Astrocyte of the spinal cord (primary cell): Measurements from ENCODE around the gene PDYN.

ENCODE experiments used
- DNase-seq: peaks from one replicate; pipeline ENCODE4 v3.0.0; 2011; ENCODE audit warnings: low read depth, low spot score
- H3K4me3 ChIP-seq: 2 replicates; pipeline ENCODE4 v1.5.1; 2011; ENCODE audit warnings: low read depth, mild to moderate bottlenecking, low read length, moderate library complexity
- in situ Hi-C: cut with HindIII; loops from 2 replicates; pipeline ENCODE4 v1.10.0; 2017; ENCODE audit warnings: low sequenced_read_pairs
- TF ChIP-seq, protein P1 (sequence below): IDR thresholded peaks from 2 replicates; pipeline ENCODE4 v1.5.1; 2012; ENCODE audit warnings: low read depth, mild to moderate bottlenecking, low read length, inconsistent platforms

The PDYN gene

DNA sequence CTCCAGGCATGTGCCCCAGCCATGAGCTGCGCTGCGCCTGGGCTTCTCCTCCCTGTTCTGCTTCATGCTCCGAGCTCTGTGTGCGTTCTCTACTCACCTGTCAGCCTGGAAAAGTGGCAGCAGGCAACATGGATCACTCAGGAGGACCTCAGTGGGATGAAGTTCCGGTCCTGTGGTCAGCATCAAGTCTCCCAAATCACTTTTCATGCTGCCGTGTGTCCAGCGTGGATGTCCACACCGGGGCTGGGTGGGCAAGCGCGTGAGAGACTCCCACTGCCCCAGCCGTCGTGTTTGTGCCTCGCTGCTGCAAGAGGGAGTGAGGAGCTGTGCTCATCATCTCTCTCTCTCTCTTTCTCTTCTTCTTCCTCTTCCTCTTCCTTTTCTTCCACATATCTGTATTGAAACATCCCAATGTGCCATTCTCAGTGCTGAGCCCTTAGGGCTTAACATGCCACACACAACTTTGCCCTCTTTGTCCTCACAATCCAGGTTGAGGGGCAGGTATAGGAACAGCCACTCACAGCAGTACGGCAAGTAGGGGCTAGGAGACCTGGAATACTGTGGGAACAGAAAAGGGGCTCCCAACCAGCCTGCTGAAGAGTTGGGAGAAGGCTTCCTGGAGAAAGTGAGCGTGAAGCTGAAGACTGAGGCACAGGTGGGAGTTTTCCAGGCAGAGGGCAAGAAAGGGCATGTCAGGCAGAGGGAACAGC, 3.8 kb upstream of the PDYN start:
- TF ChIP-seq, protein P1, sequence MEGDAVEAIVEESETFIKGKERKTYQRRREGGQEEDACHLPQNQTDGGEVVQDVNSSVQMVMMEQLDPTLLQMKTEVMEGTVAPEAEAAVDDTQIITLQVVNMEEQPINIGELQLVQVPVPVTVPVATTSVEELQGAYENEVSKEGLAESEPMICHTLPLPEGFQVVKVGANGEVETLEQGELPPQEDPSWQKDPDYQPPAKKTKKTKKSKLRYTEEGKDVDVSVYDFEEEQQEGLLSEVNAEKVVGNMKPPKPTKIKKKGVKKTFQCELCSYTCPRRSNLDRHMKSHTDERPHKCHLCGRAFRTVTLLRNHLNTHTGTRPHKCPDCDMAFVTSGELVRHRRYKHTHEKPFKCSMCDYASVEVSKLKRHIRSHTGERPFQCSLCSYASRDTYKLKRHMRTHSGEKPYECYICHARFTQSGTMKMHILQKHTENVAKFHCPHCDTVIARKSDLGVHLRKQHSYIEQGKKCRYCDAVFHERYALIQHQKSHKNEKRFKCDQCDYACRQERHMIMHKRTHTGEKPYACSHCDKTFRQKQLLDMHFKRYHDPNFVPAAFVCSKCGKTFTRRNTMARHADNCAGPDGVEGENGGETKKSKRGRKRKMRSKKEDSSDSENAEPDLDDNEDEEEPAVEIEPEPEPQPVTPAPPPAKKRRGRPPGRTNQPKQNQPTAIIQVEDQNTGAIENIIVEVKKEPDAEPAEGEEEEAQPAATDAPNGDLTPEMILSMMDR = no peak

DNA sequence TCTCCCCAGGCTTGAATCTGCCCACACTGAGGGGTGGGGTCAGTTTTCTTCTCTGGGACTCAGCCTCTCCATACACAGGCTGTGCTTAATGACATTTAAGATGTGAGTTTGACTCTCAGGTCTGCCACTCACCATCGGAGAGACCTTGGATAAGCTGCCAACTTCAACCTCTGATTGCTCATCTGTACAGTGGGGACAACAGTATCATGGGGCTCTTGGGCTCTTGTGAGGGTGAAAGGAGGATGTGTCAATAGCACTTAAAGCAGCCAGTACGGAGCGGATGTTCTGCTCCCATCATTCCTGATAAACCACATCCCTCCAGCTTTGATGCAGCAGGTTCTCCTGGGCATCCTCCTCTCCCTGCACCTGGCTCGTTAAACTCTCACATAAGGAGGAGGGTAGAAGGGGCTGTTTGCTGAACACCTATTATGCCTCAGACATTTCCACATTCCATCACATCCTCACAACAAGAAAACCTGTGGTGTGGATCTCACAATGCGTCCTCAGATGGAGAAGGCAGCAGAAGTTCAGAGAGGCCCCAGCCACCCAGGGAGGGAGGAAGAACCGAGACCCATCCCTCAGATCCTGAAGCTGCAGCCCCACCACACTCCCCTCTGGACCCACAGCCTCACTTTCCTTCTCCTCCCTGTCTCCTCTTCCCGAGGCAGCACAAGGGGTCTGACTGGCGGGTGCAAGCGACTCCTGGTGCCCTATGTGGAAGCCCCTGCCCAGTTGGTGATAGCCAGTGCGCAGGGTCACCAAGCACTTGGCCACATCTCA, 1.9 kb upstream of the PDYN start:
- no peak overlapping the region for H3K4me3 ChIP-seq
- DNase-seq = no peak
- in situ Hi-C loops = no loop called here
- TF ChIP-seq, protein P1 = no peak

More for the DNA sequence above, 3.8 kb upstream of the PDYN start:
- H3K4me3 ChIP-seq = no peak overlapping the region
- in situ Hi-C loops = no loop called here
- no peak for DNase-seq

DNA sequence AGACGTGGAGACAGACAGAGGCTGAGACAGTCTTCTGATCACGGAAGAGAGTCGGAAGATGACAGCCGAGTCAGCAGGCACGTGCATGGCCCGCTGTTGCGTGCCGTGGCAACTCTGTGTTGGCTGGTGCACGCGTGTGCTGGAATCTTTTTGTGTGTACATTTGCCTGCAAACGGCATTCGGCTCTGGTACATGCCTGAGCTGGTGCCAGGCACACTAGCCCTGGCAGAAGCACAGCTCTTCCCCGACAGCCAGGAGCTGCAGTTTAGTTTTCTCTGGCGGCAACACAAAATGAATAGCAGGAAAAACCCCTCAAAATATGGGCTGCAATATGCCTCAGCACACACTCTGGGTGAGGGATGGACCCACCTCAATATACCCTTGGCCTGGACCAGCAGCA, 769 bp upstream of the PDYN start:
- in situ Hi-C loops = no loop called here
- DNase-seq = no peak
- TF ChIP-seq, protein P1 = no peak
- no peak overlapping the region for H3K4me3 ChIP-seq

DNA sequence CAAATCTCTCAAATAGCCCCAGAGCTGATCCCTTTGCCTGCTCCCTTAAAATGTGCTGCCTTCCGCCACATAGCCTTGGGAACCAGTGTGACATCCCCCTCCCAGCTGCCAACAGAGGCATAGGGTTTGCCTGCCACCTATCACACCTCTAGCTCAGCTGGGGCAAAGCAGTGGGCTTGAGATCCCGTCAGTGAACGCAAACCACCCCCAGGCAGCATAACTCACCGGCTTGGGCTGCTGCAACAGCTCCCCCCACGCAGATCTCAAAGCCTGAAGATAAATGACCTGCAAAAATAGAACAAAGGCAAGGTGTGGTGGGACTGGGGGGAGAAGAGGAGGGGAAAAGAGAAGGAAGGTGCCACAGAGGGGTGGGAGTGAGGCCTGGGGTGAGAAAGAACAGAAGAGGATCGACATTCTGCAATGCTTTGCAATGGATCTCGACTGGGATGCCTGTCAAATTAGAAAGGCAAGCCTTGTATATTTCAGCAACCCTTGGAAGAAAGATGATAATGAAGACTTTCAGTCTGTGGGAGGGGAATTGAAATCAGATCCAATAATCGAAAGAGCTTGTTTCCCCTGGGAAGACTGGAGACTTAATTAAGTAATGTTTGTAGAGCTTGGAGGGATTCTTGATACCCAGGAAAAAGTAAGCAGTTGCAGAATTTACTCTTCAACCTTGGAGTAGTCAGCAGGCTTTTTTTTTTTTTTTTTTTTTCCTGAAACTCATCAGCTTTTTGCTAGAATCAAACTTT, 1.3 kb downstream of the PDYN start:
- no peak for DNase-seq
- no peak overlapping the region for H3K4me3 ChIP-seq
- in situ Hi-C loops = no loop called here
- TF ChIP-seq, protein P1 = no peak

DNA sequence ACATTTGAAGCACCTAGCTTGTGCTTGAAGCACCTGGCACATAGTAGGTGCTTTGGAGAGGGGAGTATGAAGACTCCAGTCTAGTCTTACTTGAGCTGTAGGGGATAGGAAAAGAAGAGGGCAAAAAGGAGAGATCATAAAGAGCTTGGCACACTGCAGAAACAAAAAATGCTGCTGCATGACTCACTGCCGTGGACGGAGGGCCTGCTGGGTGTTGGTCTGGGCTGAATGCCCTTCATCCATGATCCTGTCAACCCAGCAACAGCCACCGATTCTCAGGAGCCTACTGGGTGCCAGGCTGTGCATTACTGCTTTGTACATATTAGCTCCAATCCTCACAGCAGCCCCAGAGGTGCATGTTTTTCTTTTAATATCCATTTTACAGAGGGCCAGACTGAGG, 6.0 kb downstream of the PDYN start:
- in situ Hi-C loops = no loop called here
- DNase-seq = peak; percentile 7
- TF ChIP-seq, protein P1 = no peak
- no peak overlapping the region for H3K4me3 ChIP-seq

DNA sequence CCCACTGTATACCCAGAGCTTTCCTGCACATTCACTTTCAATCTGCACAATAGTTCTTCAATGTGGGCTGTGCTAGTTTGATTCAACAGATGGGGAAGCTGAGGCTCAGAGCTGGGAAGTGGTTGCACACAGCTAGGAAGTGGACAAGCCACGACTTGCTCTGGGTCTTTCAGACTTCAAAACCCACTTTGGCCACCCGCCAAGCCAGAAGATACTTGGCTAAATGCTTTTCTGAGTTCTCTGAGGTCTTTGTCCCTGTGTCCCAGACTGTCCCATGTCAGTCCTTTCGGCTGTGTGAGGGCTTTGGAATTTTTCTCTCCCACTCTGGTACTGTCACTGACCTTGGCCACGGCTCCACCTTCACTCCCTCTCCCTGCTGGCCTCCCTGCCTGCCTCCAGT, 10.6 kb downstream of the PDYN start:
- no peak for DNase-seq
- TF ChIP-seq, protein P1 = no peak
- in situ Hi-C loops = no loop called here
- H3K4me3 ChIP-seq = no peak overlapping the region
